DLD1 (cell line): ENCODE results near the gene ABHD4.
"Not testable (repeated sequence)": the region's sequence is repeated elsewhere in the genome, so short reads cannot be mapped to it uniquely, and the experiment has no call there.

Source experiments
- in situ Hi-C: cut with HindIII; loops from 2 replicates; pipeline ENCODE4 v1.10.0; 2017; ENCODE audit warnings: low sequenced_read_pairs

The ABHD4 gene, protein sequence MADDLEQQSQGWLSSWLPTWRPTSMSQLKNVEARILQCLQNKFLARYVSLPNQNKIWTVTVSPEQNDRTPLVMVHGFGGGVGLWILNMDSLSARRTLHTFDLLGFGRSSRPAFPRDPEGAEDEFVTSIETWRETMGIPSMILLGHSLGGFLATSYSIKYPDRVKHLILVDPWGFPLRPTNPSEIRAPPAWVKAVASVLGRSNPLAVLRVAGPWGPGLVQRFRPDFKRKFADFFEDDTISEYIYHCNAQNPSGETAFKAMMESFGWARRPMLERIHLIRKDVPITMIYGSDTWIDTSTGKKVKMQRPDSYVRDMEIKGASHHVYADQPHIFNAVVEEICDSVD

DNA sequence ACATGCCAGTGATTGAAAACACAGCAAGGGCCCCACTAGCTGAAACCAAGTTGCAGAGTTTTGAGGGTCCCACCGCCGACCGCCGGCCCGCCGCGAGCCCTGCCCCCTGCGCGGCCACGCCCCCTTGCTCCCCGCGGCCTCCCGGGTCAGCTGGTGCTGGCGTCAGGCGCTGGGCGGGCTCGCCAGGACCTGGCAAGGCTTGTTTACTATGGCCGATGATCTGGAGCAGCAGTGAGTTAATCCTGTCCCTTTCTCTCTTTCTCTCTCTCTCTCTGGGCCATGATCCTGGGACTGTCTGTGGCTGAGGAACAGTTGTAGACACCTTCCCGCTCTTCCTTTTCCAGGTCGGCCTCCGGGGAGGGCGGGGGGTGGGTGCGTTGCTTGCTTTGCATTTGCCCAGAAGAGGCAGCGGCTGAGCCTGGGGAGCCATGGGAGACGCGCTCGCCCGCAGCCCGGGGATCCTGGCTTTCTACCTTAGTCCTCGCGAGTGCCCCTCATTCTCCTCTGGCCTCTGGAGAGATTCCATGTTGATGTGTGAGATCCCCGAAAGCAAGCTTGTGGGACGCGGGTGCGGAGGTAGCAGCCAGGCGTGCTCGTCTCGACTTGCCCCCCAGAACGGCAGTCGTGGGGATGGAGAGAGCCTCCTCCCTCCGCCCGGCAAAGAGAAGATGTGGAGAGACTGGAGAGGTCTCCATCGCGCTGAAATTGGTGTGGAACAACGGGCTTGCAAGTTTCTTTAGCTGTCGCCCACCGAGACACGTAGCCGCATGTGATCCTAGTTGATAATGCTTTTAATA is at the start of gene ABHD4:
Gene ABHD4 (plus strand): TSS at position 202 of the 797 bp plus-strand sequence. CDS start 7 bp downstream, at position 209.
- in situ Hi-C loops, result no loop called here

DNA sequence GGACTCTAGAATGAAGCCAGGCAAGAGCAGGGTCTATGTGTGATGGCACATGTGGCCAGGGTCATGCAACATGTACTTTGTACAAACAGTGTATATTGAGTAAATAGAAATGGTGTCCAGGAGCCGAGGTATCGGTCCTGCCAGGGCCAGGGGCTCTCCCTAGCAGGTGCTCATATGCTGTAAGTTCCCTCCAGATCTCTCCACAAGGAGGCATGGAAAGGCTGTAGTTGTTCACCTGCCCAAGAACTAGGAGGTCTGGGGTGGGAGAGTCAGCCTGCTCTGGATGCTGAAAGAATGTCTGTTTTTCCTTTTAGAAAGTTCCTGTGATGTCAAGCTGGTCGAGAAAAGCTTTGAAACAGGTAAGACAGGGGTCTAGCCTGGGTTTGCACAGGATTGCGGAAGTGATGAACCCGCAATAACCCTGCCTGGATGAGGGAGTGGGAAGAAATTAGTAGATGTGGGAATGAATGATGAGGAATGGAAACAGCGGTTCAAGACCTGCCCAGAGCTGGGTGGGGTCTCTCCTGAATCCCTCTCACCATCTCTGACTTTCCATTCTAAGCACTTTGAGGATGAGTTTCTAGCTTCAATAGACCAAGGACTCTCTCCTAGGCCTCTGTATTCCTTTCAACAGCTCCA is 48.7 kb upstream of the ABHD4 start:
- in situ Hi-C loops, result no loop called here

GRCh38 chr14:22549981-22550673 is 48.0 kb upstream of the ABHD4 start:
- in situ Hi-C loops, result no loop called here

DNA sequence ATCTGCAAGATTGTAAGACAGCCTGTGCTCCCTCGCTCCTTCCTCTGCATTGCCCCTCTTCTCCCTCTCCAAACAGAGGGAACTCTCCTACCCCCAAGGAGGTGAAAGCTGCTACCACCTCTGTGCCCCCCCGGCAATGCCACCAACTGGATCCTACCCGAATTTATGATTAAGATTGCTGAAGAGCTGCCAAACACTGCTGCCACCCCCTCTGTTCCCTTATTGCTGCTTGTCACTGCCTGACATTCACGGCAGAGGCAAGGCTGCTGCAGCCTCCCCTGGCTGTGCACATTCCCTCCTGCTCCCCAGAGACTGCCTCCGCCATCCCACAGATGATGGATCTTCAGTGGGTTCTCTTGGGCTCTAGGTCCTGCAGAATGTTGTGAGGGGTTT is 46.5 kb upstream of the ABHD4 start:
- in situ Hi-C loops, result no loop called here

DNA sequence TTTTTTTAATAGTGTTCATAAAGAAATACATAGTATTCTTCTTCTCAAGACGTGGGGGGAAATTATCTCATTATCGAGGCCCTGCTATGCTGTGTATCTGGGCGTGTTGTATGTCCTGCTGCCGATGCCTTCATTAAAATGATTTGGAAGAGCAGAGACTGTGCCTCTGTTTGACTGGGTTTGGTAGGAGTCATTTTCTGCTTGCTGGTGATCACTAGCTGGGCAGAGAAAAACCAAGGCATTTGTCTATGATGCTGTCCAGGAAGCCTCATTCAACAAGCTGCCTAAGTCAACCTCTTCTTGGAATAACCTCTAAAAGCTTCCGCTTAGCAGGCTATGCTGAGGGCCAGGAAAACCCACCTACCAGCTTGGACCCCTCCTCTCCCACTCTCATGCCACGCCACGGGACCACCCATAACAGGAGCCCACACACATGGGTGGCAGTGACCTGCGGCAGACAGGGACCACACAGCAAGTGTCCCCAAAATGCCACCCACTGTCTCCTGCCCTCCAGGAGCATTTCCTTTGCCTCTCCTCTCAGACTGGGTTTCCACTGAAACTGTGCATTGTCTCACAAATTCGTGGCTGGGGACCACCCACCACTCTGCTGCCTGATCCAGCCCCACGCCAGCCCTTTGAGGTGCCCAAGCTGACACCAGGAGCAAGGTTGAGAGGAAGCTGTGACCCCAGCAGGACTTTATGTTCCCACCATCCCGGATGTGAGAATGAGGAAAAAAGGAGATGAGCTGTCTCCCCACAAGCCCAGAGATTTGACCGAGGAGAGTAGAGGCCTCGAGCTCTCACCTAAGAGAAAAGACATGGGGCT is 45.9 kb upstream of the ABHD4 start:
- in situ Hi-C loops, result no loop called here

GRCh38 chr14:22552827-22553076 is 45.3 kb upstream of the ABHD4 start:
- in situ Hi-C loops, result no loop called here

GRCh38 chr14:22553445-22553844 is 44.7 kb upstream of the ABHD4 start:
- in situ Hi-C loops, result no loop called here

GRCh38 chr14:22553861-22554497 is 44.1 kb upstream of the ABHD4 start:
- in situ Hi-C loops, result not testable (repeated sequence)

GRCh38 chr14:22554498-22555383 is 43.4 kb upstream of the ABHD4 start:
- in situ Hi-C loops, result no loop called here

DNA sequence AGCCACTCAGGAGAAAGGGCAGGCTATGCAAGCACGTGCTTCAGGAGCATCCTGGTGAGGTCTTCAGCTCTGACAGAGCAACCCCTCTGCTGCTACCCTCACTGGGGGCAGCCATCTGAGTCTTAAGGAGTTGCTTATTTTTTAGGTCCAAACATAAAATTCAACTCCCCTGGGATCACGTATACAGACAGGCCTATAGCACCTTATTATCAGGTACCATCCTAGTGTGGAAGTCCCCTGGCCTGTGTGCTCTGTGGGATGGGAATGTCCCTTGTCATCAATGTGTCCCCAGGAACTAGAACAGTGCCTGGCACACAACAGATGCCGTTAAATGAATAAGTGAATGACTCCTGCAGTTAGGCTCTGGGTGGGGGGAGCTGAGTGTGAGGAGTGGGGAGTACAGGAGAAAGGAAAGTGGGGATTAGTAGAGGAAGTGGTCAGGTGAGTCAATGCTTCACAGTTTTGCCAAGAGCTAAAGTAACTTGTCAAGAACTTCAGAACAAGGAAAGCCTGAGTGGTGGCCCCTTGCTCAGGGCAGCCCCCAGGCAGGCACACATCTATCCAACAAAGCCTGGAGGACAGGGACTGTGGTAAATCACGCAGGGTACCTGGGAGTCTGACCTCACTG is 42.6 kb upstream of the ABHD4 start:
- in situ Hi-C loops, result no loop called here

- in situ Hi-C loops, result no loop called here
Observed at GRCh38 chr14:22556021-22556989, 41.8 kb upstream of the ABHD4 start.

GRCh38 chr14:22556990-22557623 is 41.0 kb upstream of the ABHD4 start:
- in situ Hi-C loops, result no loop called here

- in situ Hi-C loops, result no loop called here
Observed at GRCh38 chr14:22557846-22558220, 40.3 kb upstream of the ABHD4 start.

GRCh38 chr14:22558221-22558913 is 39.7 kb upstream of the ABHD4 start:
- in situ Hi-C loops, result no loop called here

DNA sequence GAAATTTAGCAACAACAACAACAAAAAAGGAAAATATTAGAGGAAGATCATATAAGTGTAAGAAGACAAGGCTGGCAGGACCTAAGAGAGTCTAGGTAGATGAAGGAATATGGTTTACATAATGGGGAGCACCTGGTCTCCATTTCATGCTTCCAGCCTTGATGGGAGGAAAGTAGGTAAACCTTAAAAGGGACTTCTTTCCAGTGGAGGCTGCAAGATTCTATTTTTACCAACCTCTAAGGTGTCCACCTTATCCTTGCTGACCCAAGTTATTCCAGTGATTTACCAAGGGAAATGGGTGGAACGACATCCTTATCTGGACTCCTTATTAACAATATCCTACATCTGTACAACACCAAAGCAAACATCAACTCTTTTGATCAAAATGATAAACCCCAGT is 39.1 kb upstream of the ABHD4 start:
- in situ Hi-C loops, result no loop called here

GRCh38 chr14:22560662-22561365 is 37.3 kb upstream of the ABHD4 start:
- in situ Hi-C loops, result loop anchor here (5.0 kb wide), 1 partner anchor 91 kb away; no protein-coding TSS in a partner anchor
